WERI-Rb-1 (cell line): ENCODE results near the gene CACNA1A.
A peak's percentile ranks its signal among the peaks of the same experiment; 100 is the strongest.

Source experiments
- DNase-seq: peaks from one replicate; pipeline ENCODE4 v3.0.0-alpha.2; 2020
- H3K27ac ChIP-seq: fragments of 250-450 bp; sonication (Bioruptor Pico); 2 replicates; pipeline ENCODE4 v1.5.1; 2020; ENCODE audit warnings: mild to moderate bottlenecking, moderate library complexity
- H3K27me3 ChIP-seq: fragments of 250-450 bp; sonication (Bioruptor Pico); 2 replicates; pipeline ENCODE4 v1.5.1; 2021; ENCODE audit warnings: mild to moderate bottlenecking, low read depth, moderate library complexity; ENCODE audit not compliant: insufficient read depth, severe bottlenecking
- H3K36me3 ChIP-seq: fragments of 250-450 bp; sonication (Bioruptor Pico); 2 replicates; pipeline ENCODE4 v1.5.1; 2020; ENCODE audit warnings: mild to moderate bottlenecking, moderate library complexity
- H3K4me3 ChIP-seq: 2 replicates; pipeline ENCODE4 v1.5.1; 2011; ENCODE audit warnings: low read depth, mild to moderate bottlenecking, control low read depth, low read length
- H3K9me3 ChIP-seq: fragments of 250-450 bp; sonication (Bioruptor Pico); 2 replicates; pipeline ENCODE4 v1.5.1; 2021; ENCODE audit warnings: mild to moderate bottlenecking, moderate library complexity; ENCODE audit not compliant: severe bottlenecking
- CTCF ChIP-seq: IDR thresholded peaks from 2 replicates; pipeline ENCODE4 v1.5.1; 2011; ENCODE audit warnings: low read depth, mild to moderate bottlenecking, control low read depth, inconsistent platforms, low read length

The CACNA1A gene

GRCh38 chr19:13220847-13221246 lies 285.4 kb downstream of the CACNA1A start:
- Histone ChIP-seq H3K9me3 (no peaks in the 10 kb centered on the region), H3K4me3 (no peak overlapping the region), H3K36me3 (no peaks in the 10 kb centered on the region), H3K27ac (no peak overlapping the region), H3K27me3 (no peaks in the 10 kb centered on the region)
- no peak for DNase-seq
- TF ChIP-seq CTCF = no peak

GRCh38 chr19:13215572-13216380 lies 290.5 kb downstream of the CACNA1A start:
- Histone ChIP-seq H3K9me3 (no peaks in the 10 kb centered on the region), H3K27me3 (no peaks in the 10 kb centered on the region), H3K4me3 (no peak overlapping the region), H3K36me3 (no peaks in the 10 kb centered on the region), H3K27ac (no peak overlapping the region)
- no peak for TF ChIP-seq CTCF
- DNase-seq = no peak

GRCh38 chr19:13214036-13214730 lies 292.1 kb downstream of the CACNA1A start:
- Histone ChIP-seq H3K4me3 (no peak overlapping the region), H3K36me3 (no peaks in the 10 kb centered on the region), H3K9me3 (no peaks in the 10 kb centered on the region), H3K27me3 (no peaks in the 10 kb centered on the region), H3K27ac (peak overlapping the region; percentile 40)
- peak; percentile 72 for DNase-seq
- no peak for TF ChIP-seq CTCF

GRCh38 chr19:13212759-13213330 lies 293.4 kb downstream of the CACNA1A start:
- peak; percentile 83 for TF ChIP-seq CTCF
- Histone ChIP-seq H3K9me3 (no peaks in the 10 kb centered on the region), H3K36me3 (no peaks in the 10 kb centered on the region), H3K27me3 (no peaks in the 10 kb centered on the region), H3K27ac (no peak overlapping the region), H3K4me3 (no peak overlapping the region)
- peak; percentile 74 for DNase-seq

- Histone ChIP-seq H3K9me3 (no peaks in the 10 kb centered on the region), H3K36me3 (no peaks in the 10 kb centered on the region), H3K4me3 (no peak overlapping the region), H3K27ac (no peak overlapping the region), H3K27me3 (no peaks in the 10 kb centered on the region)
- TF ChIP-seq CTCF = no peak
- peak; percentile 35 for DNase-seq
Observed at GRCh38 chr19:13211426-13212308, 294.6 kb downstream of the CACNA1A start.
